Ovary (tissue), 3 donors: ENCODE measurements around the gene VPS16.

ENCODE experiments used
- EP300 ChIP-seq: sonication (generic); formaldehyde crosslinking; IDR thresholded peaks from one replicate; pipeline ENCODE4 v1.6.1; 2017; ENCODE audit warnings: antibody characterized with exemption
- POLR2A ChIP-seq: fragments of 450-650 bp; IDR thresholded peaks from one replicate; pipeline ENCODE4 v1.6.1; 2017; ENCODE audit warnings: antibody characterized with exemption, mild to moderate bottlenecking, moderate library complexity
- TF ChIP-seq, protein P1 (sequence below), 3 donors: fragments of 450-650 bp in 2 of 3; fragments of 200-600 bp in 1 of 3; IDR thresholded peaks; one replicate each; pipeline versions ENCODE4 v1.5.1 to v1.8.0; 2016 to 2022; ENCODE audit warnings: antibody characterized with exemption in 3 of 3, mild to moderate bottlenecking in 1 of 3
- donor health status: DM: no; HTN: no; CAD: no.

DNA sequence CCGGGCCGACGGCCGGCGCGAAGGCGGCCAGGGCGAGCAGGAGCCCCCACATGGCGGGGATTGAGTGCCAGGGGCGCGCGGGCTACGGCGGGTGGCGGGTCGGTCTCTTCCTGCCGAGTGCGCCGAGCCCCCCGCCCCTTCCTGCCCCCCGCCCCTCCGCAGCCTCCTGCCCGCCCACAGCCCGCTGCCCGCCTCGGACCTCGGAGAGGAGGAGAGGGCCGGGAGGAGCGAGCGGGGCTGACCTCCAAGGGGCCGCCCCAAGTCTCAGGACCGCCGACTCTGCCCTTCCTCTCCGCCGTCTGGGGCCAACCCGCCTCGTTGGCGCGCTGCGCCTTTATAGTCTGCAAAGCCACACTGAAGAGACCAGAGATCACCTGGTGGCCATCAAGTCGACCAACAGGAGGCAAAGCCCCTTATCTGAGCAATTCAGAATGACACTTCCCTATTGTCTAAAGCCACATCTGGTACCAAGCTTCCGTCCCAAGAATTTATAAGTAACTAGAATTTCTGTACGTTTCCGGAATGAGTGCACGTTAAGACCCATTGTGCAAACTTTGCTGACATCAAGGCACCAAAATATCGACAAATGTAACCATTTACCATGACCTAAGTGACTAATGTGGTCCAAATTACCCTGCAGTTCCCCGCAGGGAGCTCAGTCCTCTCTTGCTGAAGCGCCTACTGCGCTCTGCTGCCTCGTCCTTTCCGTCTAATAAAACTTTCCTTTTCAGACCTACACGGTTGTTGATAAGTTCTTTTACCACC lies 39.8 kb upstream of the VPS16 start, which contains the start of gene CPXM1:
- TF ChIP-seq, protein P1, sequence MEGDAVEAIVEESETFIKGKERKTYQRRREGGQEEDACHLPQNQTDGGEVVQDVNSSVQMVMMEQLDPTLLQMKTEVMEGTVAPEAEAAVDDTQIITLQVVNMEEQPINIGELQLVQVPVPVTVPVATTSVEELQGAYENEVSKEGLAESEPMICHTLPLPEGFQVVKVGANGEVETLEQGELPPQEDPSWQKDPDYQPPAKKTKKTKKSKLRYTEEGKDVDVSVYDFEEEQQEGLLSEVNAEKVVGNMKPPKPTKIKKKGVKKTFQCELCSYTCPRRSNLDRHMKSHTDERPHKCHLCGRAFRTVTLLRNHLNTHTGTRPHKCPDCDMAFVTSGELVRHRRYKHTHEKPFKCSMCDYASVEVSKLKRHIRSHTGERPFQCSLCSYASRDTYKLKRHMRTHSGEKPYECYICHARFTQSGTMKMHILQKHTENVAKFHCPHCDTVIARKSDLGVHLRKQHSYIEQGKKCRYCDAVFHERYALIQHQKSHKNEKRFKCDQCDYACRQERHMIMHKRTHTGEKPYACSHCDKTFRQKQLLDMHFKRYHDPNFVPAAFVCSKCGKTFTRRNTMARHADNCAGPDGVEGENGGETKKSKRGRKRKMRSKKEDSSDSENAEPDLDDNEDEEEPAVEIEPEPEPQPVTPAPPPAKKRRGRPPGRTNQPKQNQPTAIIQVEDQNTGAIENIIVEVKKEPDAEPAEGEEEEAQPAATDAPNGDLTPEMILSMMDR (IDR thresholded peaks at IDR 0.05) = no peak
- TF ChIP-seq EP300 = no peak
- TF ChIP-seq POLR2A = no peak
